Activated CD8-positive, alpha-beta memory T cell treated with anti-CD3 and anti-CD28 coated beads for 24 hours (primary cell): ENCODE data around the gene RPL22L1.
"Not testable (repeated sequence)": the region's sequence is repeated elsewhere in the genome, so short reads cannot be mapped to it uniquely, and the experiment has no call there.

Experiments
- DNase-seq: peaks from one replicate; pipeline ENCODE4 v3.0.0-alpha.2; 2020

The RPL22L1 gene

DNA sequence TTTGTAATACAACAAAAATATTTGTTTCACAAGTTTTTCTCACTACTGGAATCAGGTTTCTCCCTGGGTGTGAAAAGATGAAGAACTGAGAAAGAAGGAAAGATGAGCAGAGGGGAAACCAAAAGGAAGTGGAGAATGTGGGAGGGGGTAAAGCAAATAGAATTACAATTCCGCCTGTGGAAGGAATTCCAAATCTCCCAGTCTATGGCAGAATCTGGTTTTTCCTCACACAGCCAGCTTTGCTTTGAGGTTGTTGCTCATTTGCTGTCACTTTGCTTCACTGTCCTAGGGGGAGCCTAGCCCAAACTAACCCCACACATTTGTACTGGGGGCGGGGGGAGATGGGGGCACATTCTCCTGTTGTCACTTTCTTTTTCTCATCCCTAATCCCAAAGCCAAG, 43.9 kb downstream of the RPL22L1 start:
- DNase-seq: no peak

DNA sequence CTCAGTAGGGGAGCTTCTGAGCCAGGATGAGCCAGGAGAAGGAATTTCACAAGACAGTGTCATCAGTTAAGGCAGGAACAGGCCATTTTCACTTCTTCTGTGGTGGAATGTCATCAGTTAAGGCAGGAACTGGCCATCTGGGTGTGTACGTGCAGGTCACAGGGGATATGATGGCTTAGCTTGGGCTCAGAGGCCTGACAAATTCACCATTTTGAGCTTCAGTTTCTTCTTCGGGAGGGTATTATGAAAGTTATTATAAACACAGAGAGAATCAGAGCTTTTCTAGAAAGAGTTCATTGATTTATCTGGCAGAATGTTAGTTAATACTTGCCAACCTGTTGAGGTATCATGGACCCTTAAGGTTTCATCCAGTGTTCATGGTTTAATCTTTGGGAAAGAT, 46.4 kb downstream of the RPL22L1 start:
- not testable (repeated sequence) for DNase-seq

- DNase-seq: not testable (repeated sequence)
These were observed 51.7 kb downstream of the RPL22L1 start for GRCh38 chr3:170818325-170818724.

DNA sequence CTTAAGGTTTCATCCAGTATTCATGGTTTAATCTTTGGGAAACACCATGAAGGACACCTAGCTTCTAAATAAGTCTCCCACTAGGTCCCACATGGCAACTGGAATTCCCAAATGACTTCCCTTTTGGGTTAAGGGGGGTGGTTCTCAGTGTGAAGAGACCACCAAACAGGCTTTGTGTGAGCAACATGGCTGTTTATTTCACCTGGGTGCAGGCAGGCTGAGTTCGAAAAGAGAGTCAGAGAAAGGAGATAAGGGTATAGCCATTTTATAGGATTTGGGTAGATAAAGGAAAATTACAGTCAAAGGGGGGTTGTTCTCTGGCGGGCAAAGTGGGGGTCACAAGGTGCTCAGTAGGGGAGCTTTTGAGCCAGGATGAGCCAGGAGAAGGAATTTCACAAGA, 52.5 kb downstream of the RPL22L1 start:
- not testable (repeated sequence) for DNase-seq

DNA sequence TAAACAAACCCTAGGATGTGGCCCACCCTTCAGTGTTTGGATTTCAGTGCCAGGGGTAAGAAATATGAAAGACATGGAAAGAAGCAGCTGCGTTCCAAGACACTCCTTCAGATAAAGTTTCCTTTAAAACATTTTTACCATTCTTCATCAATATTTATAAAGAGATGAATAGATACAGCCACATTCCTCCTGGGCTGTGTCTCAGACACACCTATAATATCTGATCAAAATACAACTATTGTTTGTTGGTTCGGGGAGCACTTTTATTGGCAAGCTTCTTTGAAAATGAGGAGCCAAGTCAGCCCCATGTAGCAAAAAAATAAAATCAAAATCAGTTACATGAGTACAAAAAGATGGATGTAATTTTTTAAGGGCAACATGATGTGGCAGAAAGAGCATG, 53.2 kb downstream of the RPL22L1 start:
- no peak for DNase-seq

DNA sequence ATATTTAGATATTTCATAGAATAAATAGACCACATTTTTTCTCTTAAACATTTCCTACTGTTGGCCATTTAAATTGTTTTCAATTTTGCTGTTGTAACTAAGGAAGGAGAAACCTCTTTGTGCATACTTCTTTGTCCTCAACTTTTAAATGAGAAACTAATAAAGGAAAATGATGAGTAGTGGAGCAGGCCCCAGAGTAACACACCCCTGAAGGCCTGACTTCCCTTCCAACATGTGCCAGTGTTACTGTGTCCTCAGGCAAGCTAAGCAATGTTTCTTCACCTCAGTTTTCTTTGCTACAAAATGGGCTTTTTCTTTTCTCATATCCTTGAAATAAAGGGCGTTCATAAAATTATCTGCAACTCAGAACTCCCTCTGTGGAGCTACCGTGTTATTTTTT, 53.7 kb downstream of the RPL22L1 start:
- no peak for DNase-seq

GRCh38 chr3:170815936-170816335, 54.1 kb downstream of the RPL22L1 start:
- DNase-seq: no peak

GRCh38 chr3:170815340-170815739, 54.7 kb downstream of the RPL22L1 start:
- DNase-seq: no peak
